Retina (tissue), 1 donor: ENCODE results near the gene TNS3.

Experiments used
- DNase-seq: peaks from one replicate; pipeline ENCODE4 v3.0.0-alpha.2; 2016

TNS3 gene

GRCh38 chr7:47418601-47419309, 163.2 kb downstream of the TNS3 start:
- DNase-seq, result no peak

- DNase-seq, result no peak
These were observed 165.1 kb downstream of the TNS3 start for GRCh38 chr7:47416492-47417480.

GRCh38 chr7:47415318-47416212, 166.3 kb downstream of the TNS3 start:
- no peak for DNase-seq

GRCh38 chr7:47414342-47415317, 167.3 kb downstream of the TNS3 start:
- DNase-seq, result no peak

GRCh38 chr7:47413526-47414341, 168.2 kb downstream of the TNS3 start:
- no peak for DNase-seq

GRCh38 chr7:47411901-47412300, 170.0 kb downstream of the TNS3 start:
- no peak for DNase-seq

GRCh38 chr7:47411281-47411869, 170.5 kb downstream of the TNS3 start:
- DNase-seq, result no peak

GRCh38 chr7:47408675-47409074, 173.2 kb downstream of the TNS3 start:
- no peak for DNase-seq

GRCh38 chr7:47407821-47408674, 173.9 kb downstream of the TNS3 start:
- DNase-seq, result no peak

- DNase-seq, result no peak
These were observed 174.8 kb downstream of the TNS3 start for GRCh38 chr7:47407136-47407535.

- no peak for DNase-seq
These were observed 175.1 kb downstream of the TNS3 start for GRCh38 chr7:47406801-47407129.

- DNase-seq, result no peak
These were observed 175.8 kb downstream of the TNS3 start for GRCh38 chr7:47405921-47406800.

- no peak for DNase-seq
These were observed 176.5 kb downstream of the TNS3 start for GRCh38 chr7:47405286-47405904.

GRCh38 chr7:47404010-47404409, 177.9 kb downstream of the TNS3 start:
- no peak for DNase-seq

GRCh38 chr7:47402941-47403866, 178.7 kb downstream of the TNS3 start:
- DNase-seq, result no peak
